HepG2 (cell line): ENCODE data around the gene COL18A1. TPM values are rescaled to one million over a fixed set of nuclear protein-coding genes. Genes with fewer than 3 reads are reported as not detected.

Experiments
- AHR ChIP-seq: IDR thresholded peaks from 2 replicates; pipeline ENCODE4 v1.6.1; 2018; ENCODE audit warnings: missing genetic modification reagents, missing compliant biosample characterization
- CBX1 ChIP-seq: IDR thresholded peaks from one replicate; pipeline ENCODE4 v1.6.1; 2016; ENCODE audit warnings: antibody characterized with exemption, low read depth
- CEBPB ChIP-seq: IDR thresholded peaks from 2 replicates; pipeline ENCODE4 v1.6.1; 2011; ENCODE audit warnings: low read depth, low read length, improper control_type of control experiment, borderline replicate concordance
- ELF3 ChIP-seq: IDR thresholded peaks from 2 replicates; pipeline ENCODE4 v1.6.1; 2016; ENCODE audit warnings: missing genetic modification reagents, missing compliant biosample characterization
- FOXM1 ChIP-seq: sonication (generic); formaldehyde crosslinking; IDR thresholded peaks from 2 replicates; pipeline ENCODE4 v1.5.0; 2020; ENCODE audit warnings: missing genetic modification reagents
- GATAD2A ChIP-seq: IDR thresholded peaks from 2 replicates; pipeline ENCODE4 v1.6.1; 2016
- GFI1 ChIP-seq: sonication (generic); formaldehyde crosslinking; IDR thresholded peaks from 2 replicates; pipeline ENCODE4 v1.5.0; 2020; ENCODE audit warnings: missing genetic modification reagents, mild to moderate bottlenecking, borderline replicate concordance
- HIVEP1 ChIP-seq: sonication (generic); formaldehyde crosslinking; IDR thresholded peaks from 2 replicates; pipeline ENCODE4 v1.4.0; 2020; ENCODE audit warnings: mild to moderate bottlenecking, missing genetic modification reagents
- HNF4A ChIP-seq: sonication (generic); formaldehyde crosslinking; IDR thresholded peaks from 2 replicates; pipeline ENCODE4 v1.4.0; 2020; ENCODE audit warnings: missing genetic modification reagents
- MBD4 ChIP-seq: IDR thresholded peaks from 2 replicates; pipeline ENCODE4 v1.6.1; 2012; ENCODE audit warnings: low read length, inconsistent platforms, borderline replicate concordance
- MZF1 ChIP-seq: sonication (generic); formaldehyde crosslinking; IDR thresholded peaks from 2 replicates; pipeline ENCODE4 v1.8.1; 2023; ENCODE audit warnings: mild to moderate bottlenecking, missing genetic modification reagents, borderline replicate concordance
- POLR2G ChIP-seq: fragments of 200-400 bp; formaldehyde crosslinking; IDR thresholded peaks from 2 replicates; pipeline ENCODE4 v1.6.1; 2018; ENCODE audit warnings: mild to moderate bottlenecking, low read depth, low read length, moderate library complexity
- ZKSCAN1 ChIP-seq: fragments of 150-350 bp; IDR thresholded peaks from 2 replicates; pipeline ENCODE4 v1.6.1; 2014; ENCODE audit warnings: low read length
- ZMYM3 ChIP-seq: sonication (generic); formaldehyde crosslinking; IDR thresholded peaks from 2 replicates; pipeline ENCODE4 v1.5.1; 2020; ENCODE audit warnings: mild to moderate bottlenecking, missing genetic modification reagents
- ZNF547 ChIP-seq: sonication (generic); formaldehyde crosslinking; IDR thresholded peaks from 2 replicates; pipeline ENCODE4 v1.5.1; 2020; ENCODE audit warnings: mild to moderate bottlenecking, missing genetic modification reagents
- polyA plus RNA-seq, 8 experiments: library from polyadenylated mRNA; depleted of rRNA in 3 of 8; stranded (reverse) in 7 of 8; unstranded in 1 of 8; fragments of >200 nt; fragmentation: Illumina TruSeq in 4 of 8; extraction: Trizol in 4 of 8; gene quantifications; 2 replicates each; pipeline versions ENCODE4 v1.2.1 to v1.2.3, GENCODE V29; 2011 to 2016; ENCODE audit warnings: low read depth in 4 of 8, missing spikeins in 1 of 8, mixed read lengths in 1 of 8; ENCODE audit not compliant: insufficient read depth in 1 of 8
- total RNA-seq, 5 experiments: library from RNA; depleted of rRNA; stranded (reverse); fragments of >200 nt; fragmentation: Illumina TruSeq; extraction: Trizol; gene quantifications; 2 replicates each; pipeline ENCODE4 v1.2.3, GENCODE V29; 2016; ENCODE audit warnings: low read depth in 1 of 5
- TF ChIP-seq, protein P1 (sequence below): sonication (generic); formaldehyde crosslinking; IDR thresholded peaks from 2 replicates; pipeline ENCODE4 v1.5.0; 2020; ENCODE audit warnings: mild to moderate bottlenecking, missing genetic modification reagents, borderline replicate concordance
- TF ChIP-seq, protein P2 (sequence below): sonication (generic); formaldehyde crosslinking; IDR thresholded peaks from 2 replicates; pipeline ENCODE4 v1.4.0; 2020; ENCODE audit warnings: missing genetic modification reagents, borderline replicate concordance
- TF ChIP-seq, protein P3 (sequence below): sonication (generic); formaldehyde crosslinking; IDR thresholded peaks from 2 replicates; pipeline ENCODE4 v1.5.0; 2020; ENCODE audit warnings: missing genetic modification reagents
- TF ChIP-seq, protein P4 (sequence below), 2 experiments: fragments of 450-650 bp in 1 of 2; sonication (generic) in 1 of 2; formaldehyde crosslinking; IDR thresholded peaks; 2 replicates each; pipeline versions ENCODE4 v1.5.0 to v1.8.0; 2020 to 2022; ENCODE audit warnings: mild to moderate bottlenecking in 1 of 2, missing genetic modification reagents in 1 of 2

The COL18A1 gene
- total and polyA plus RNA-seq, 2 of the 13 experiments (the other 11 are each of a cell fraction or from before 2014, with no cell fraction given): 79.0 to 102 TPM

DNA sequence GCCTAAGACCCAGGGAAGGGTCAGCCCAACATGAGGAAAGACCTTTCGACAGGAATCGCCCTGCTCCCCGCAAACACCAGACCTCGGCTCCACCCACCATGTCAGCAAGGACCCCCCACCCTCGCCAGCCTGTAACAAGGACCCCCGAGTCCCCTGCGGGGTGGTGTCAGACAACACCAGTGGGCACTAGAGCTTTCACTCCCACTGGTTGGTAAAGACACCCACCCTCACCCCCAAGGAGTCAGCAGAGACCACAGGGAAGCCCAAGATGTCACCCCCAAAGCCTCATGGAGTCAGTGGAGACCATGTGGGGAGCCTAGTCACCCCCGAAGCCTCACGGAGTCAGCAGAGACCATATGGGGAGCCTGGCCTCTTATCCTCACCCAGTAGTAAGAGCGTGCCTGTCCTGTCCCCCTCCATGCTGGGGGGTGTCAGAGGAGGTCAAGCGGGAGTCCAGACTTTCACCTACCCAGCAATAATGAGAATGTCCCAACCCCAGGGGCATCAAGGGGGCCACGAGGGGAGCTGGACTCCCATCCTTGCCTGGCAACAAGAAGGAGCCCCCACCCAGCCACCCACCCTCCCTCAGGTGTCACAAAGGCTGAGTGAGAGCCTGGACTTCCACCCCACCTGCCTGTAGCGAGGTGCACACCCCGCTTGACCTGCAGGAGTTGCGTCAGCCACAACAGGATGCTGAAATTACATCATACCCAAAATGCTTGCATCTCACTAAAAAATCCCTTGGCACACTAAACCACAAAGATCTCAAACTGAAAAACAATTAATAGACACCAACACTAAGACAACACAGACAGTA is 112.5 kb downstream of the COL18A1 start (continued):
- TF ChIP-seq, protein P1, sequence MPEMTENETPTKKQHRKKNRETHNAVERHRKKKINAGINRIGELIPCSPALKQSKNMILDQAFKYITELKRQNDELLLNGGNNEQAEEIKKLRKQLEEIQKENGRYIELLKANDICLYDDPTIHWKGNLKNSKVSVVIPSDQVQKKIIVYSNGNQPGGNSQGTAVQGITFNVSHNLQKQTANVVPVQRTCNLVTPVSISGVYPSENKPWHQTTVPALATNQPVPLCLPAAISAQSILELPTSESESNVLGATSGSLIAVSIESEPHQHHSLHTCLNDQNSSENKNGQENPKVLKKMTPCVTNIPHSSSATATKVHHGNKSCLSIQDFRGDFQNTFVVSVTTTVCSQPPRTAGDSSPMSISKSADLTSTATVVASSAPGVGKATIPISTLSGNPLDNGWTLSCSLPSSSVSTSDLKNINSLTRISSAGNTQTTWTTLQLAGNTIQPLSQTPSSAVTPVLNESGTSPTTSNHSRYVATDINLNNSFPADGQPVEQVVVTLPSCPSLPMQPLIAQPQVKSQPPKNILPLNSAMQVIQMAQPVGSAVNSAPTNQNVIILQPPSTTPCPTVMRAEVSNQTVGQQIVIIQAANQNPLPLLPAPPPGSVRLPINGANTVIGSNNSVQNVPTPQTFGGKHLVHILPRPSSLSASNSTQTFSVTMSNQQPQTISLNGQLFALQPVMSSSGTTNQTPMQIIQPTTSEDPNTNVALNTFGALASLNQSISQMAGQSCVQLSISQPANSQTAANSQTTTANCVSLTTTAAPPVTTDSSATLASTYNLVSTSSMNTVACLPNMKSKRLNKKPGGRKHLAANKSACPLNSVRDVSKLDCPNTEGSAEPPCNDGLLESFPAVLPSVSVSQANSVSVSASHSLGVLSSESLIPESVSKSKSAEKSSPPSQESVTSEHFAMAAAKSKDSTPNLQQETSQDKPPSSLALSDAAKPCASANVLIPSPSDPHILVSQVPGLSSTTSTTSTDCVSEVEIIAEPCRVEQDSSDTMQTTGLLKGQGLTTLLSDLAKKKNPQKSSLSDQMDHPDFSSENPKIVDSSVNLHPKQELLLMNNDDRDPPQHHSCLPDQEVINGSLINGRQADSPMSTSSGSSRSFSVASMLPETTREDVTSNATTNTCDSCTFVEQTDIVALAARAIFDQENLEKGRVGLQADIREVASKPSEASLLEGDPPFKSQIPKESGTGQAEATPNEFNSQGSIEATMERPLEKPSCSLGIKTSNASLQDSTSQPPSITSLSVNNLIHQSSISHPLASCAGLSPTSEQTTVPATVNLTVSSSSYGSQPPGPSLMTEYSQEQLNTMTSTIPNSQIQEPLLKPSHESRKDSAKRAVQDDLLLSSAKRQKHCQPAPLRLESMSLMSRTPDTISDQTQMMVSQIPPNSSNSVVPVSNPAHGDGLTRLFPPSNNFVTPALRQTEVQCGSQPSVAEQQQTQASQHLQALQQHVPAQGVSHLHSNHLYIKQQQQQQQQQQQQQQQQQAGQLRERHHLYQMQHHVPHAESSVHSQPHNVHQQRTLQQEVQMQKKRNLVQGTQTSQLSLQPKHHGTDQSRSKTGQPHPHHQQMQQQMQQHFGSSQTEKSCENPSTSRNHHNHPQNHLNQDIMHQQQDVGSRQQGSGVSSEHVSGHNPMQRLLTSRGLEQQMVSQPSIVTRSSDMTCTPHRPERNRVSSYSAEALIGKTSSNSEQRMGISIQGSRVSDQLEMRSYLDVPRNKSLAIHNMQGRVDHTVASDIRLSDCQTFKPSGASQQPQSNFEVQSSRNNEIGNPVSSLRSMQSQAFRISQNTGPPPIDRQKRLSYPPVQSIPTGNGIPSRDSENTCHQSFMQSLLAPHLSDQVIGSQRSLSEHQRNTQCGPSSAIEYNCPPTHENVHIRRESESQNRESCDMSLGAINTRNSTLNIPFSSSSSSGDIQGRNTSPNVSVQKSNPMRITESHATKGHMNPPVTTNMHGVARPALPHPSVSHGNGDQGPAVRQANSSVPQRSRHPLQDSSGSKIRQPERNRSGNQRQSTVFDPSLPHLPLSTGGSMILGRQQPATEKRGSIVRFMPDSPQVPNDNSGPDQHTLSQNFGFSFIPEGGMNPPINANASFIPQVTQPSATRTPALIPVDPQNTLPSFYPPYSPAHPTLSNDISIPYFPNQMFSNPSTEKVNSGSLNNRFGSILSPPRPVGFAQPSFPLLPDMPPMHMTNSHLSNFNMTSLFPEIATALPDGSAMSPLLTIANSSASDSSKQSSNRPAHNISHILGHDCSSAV: no peak
- no peak for TF ChIP-seq ZMYM3 (CRISPR knock-in tag)
- TF ChIP-seq MZF1 (CRISPR knock-in tag): no peak
- no peak for TF ChIP-seq ELF3
- TF ChIP-seq FOXM1: no peak
- no peak for TF ChIP-seq ZNF547
- peak; percentile 45; the same call in 1 of the 2 replicates for TF ChIP-seq HNF4A (CRISPR knock-in tag)
- no peak for TF ChIP-seq ZKSCAN1
- TF ChIP-seq GFI1 (CRISPR knock-in tag): no peak
- TF ChIP-seq, protein P2, sequence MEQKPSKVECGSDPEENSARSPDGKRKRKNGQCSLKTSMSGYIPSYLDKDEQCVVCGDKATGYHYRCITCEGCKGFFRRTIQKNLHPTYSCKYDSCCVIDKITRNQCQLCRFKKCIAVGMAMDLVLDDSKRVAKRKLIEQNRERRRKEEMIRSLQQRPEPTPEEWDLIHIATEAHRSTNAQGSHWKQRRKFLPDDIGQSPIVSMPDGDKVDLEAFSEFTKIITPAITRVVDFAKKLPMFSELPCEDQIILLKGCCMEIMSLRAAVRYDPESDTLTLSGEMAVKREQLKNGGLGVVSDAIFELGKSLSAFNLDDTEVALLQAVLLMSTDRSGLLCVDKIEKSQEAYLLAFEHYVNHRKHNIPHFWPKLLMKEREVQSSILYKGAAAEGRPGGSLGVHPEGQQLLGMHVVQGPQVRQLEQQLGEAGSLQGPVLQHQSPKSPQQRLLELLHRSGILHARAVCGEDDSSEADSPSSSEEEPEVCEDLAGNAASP (CRISPR knock-in tag): peak; percentile 37; the same call in 1 of the 2 replicates
- peak; percentile 77 for TF ChIP-seq CEBPB
- TF ChIP-seq MBD4: no peak
- TF ChIP-seq CBX1: no peak
- TF ChIP-seq, protein P3, sequence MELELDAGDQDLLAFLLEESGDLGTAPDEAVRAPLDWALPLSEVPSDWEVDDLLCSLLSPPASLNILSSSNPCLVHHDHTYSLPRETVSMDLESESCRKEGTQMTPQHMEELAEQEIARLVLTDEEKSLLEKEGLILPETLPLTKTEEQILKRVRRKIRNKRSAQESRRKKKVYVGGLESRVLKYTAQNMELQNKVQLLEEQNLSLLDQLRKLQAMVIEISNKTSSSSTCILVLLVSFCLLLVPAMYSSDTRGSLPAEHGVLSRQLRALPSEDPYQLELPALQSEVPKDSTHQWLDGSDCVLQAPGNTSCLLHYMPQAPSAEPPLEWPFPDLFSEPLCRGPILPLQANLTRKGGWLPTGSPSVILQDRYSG (CRISPR knock-in tag): no peak
- peak; percentile 42; the same call in 1 of the 2 replicates for TF ChIP-seq GATAD2A (CRISPR knock-in tag)
- no peak for TF ChIP-seq HIVEP1 (CRISPR knock-in tag)
- TF ChIP-seq AHR (CRISPR knock-in tag): no peak
- TF ChIP-seq POLR2G: no peak
- TF ChIP-seq, protein P4, sequence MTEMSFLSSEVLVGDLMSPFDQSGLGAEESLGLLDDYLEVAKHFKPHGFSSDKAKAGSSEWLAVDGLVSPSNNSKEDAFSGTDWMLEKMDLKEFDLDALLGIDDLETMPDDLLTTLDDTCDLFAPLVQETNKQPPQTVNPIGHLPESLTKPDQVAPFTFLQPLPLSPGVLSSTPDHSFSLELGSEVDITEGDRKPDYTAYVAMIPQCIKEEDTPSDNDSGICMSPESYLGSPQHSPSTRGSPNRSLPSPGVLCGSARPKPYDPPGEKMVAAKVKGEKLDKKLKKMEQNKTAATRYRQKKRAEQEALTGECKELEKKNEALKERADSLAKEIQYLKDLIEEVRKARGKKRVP (CRISPR knock-in tag; IDR thresholded peaks at IDR 0.05): peak in 1 of 2 experiments; percentile 94; a peak in 2 of 4 replicates
